ENCODE results near the gene ARL10. TPM values are rescaled to one million over a fixed set of nuclear protein-coding genes. Genes with fewer than 3 reads are reported as not detected.

The ARL10 gene
- total RNA-seq, 1 donor from 2014 or later, result 14.3 TPM

DNA sequence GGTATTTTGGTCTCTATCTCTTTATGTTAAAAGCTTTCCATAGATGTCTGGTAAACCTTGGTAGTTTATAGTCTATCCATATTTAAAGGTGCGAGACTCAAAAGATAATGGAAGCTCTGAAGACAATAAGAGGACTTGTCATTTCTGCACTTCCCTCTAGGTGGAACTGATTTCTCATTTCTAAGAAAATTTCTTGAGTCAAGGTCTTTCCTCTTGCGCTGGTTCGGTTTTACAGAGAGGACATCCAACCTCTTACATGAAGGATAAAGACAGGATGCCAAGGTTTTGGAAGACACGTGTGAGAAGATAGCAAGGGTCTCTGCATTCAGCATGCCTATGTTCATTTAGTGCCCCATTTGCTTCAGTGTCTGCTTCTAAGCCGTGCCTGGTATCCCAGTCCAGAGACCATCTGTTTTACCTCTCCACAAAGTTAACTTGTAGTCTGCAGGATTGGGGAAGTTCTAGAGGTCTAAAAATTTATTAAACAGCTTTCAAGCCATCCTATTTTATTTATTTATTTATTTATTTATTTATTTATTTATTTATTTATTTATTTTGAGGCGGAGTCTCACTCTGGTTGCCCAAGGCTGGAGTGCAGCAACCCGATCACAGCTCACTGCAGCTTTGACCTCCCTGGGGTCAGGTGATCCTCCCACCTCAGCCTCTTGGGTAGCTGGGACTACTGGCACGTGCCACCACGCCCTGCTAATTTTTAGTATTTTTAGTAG lies 45.3 kb upstream of the ARL10 start:
- Mint-ChIP-seq H3K27ac (ENCODE audit: unreplicated experiment) (no peak overlapping the region), H3K36me3 (ENCODE audit: low read depth, unreplicated experiment) (peaks cover 7% of the 10 kb centered on the region), H3K4me3 (ENCODE audit: unreplicated experiment) (no peak overlapping the region), H3K27me3 (ENCODE audit: low read depth, unreplicated experiment) (no peaks in the 10 kb centered on the region), H3K9me3 (ENCODE audit: unreplicated experiment) (no peaks in the 10 kb centered on the region), H3K4me1 (ENCODE audit: low read depth, unreplicated experiment) (no peaks in the 10 kb centered on the region)
- FAIRE-seq, result peak; percentile 49
- H3K79me2 ChIP-seq (ENCODE audit: insufficient read depth, low read length), result no peaks in the 10 kb centered on the region
- H3K36me3 ChIP-seq (ENCODE audit: insufficient read depth, low read length), result peaks cover 9% of the 10 kb centered on the region
- H4K20me1 ChIP-seq (ENCODE audit: insufficient read depth, low read length), result no peaks in the 10 kb centered on the region
- H3K27me3 ChIP-seq (ENCODE audit: insufficient read depth, low read length), result no peaks in the 10 kb centered on the region
- H3K9ac ChIP-seq (ENCODE audit: low read length), result no peak overlapping the region
- DNase-seq (ENCODE audit: low read depth), result no peak
- TF ChIP-seq, protein P1, sequence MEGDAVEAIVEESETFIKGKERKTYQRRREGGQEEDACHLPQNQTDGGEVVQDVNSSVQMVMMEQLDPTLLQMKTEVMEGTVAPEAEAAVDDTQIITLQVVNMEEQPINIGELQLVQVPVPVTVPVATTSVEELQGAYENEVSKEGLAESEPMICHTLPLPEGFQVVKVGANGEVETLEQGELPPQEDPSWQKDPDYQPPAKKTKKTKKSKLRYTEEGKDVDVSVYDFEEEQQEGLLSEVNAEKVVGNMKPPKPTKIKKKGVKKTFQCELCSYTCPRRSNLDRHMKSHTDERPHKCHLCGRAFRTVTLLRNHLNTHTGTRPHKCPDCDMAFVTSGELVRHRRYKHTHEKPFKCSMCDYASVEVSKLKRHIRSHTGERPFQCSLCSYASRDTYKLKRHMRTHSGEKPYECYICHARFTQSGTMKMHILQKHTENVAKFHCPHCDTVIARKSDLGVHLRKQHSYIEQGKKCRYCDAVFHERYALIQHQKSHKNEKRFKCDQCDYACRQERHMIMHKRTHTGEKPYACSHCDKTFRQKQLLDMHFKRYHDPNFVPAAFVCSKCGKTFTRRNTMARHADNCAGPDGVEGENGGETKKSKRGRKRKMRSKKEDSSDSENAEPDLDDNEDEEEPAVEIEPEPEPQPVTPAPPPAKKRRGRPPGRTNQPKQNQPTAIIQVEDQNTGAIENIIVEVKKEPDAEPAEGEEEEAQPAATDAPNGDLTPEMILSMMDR (IDR thresholded peaks at IDR 0.05; ENCODE audit: insufficient read depth, low read depth, low read length), result peak; percentile 14
- no peak for TF ChIP-seq EZH2 (IDR thresholded peaks at IDR 0.05; ENCODE audit: insufficient read depth, low read length)
- H3K9me3 ChIP-seq (ENCODE audit: insufficient read depth, low read depth, low read length), result no peaks in the 10 kb centered on the region
- no peak overlapping the region for H3K4me3 ChIP-seq (ENCODE audit: insufficient read depth, low read depth, low read length)
- H3K4me1 ChIP-seq (ENCODE audit: insufficient read depth, low read length), result no peaks in the 10 kb centered on the region
- H3K4me2 ChIP-seq (ENCODE audit: low read length), result no peak overlapping the region
- H2AFZ ChIP-seq (ENCODE audit: low read depth, low read length), result no peak overlapping the region
- H3K27ac ChIP-seq (ENCODE audit: low read depth, low read length), result no peak overlapping the region

DNA sequence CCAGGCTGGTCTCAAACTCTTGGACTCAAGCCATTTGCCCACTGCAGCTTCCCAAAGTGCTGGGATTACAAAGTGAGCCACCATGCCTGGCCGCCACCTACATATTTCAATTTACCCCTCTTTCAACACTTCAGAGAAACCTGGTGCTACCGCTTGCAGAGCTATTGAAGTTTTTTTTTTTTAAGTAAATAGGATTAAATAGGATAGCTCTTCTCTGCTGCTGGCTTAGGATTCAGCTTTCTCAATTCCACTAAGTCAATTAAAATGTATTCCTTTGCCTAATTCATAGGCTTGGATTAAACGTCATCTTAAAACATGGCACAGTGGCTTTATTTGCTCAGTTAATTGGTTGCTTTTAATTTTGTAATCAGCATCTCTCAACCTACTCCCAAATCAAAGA lies 44.7 kb upstream of the ARL10 start:
- H4K20me1 ChIP-seq (ENCODE audit: insufficient read depth, low read length), result no peaks in the 10 kb centered on the region
- FAIRE-seq (no peak), DNase-seq (ENCODE audit: low read depth) (no peak)
- no peak overlapping the region for H3K9ac ChIP-seq (ENCODE audit: low read length)
- no peaks in the 10 kb centered on the region for H3K79me2 ChIP-seq (ENCODE audit: insufficient read depth, low read length)
- Mint-ChIP-seq H3K27me3 (ENCODE audit: low read depth, unreplicated experiment) (no peaks in the 10 kb centered on the region), H3K4me3 (ENCODE audit: unreplicated experiment) (no peak overlapping the region), H3K4me1 (ENCODE audit: low read depth, unreplicated experiment) (no peaks in the 10 kb centered on the region), H3K9me3 (ENCODE audit: unreplicated experiment) (no peaks in the 10 kb centered on the region), H3K27ac (ENCODE audit: unreplicated experiment) (no peak overlapping the region), H3K36me3 (ENCODE audit: low read depth, unreplicated experiment) (peaks cover 6% of the 10 kb centered on the region)
- H3K4me2 ChIP-seq (ENCODE audit: low read length), result no peak overlapping the region
- no peaks in the 10 kb centered on the region for H3K27me3 ChIP-seq (ENCODE audit: insufficient read depth, low read length)
- H3K4me3 ChIP-seq (ENCODE audit: insufficient read depth, low read depth, low read length), result no peak overlapping the region
- no peak for TF ChIP-seq EZH2 (IDR thresholded peaks at IDR 0.05; ENCODE audit: insufficient read depth, low read length)
- TF ChIP-seq, protein P1 (IDR thresholded peaks at IDR 0.05; ENCODE audit: insufficient read depth, low read depth, low read length), result no peak
- no peak overlapping the region for H3K27ac ChIP-seq (ENCODE audit: low read depth, low read length)
- no peaks in the 10 kb centered on the region for H3K4me1 ChIP-seq (ENCODE audit: insufficient read depth, low read length)
- no peak overlapping the region for H2AFZ ChIP-seq (ENCODE audit: low read depth, low read length)
- H3K36me3 ChIP-seq (ENCODE audit: insufficient read depth, low read length), result peaks cover 6% of the 10 kb centered on the region
- no peaks in the 10 kb centered on the region for H3K9me3 ChIP-seq (ENCODE audit: insufficient read depth, low read depth, low read length)

All from astrocyte (in vitro differentiated cells and primary cell).